ENCODE measurements around the gene NAIF1.
"Not testable (repeated sequence)": the region's sequence is repeated elsewhere in the genome, so short reads cannot be mapped to it uniquely, and the experiment has no call there.

The NAIF1 gene

GRCh38 chr9:128085943-128086342, 18.8 kb upstream of the NAIF1 start:
- no peak for DNase-seq (ENCODE audit: low read depth)

- no peak for DNase-seq (ENCODE audit: low read depth)
Measured at GRCh38 chr9:128084746-128085145, 17.6 kb upstream of the NAIF1 start.

- DNase-seq (ENCODE audit: low read depth): no peak
Measured at GRCh38 chr9:128082151-128082550, 15.0 kb upstream of the NAIF1 start.

GRCh38 chr9:128081056-128081455, 13.9 kb upstream of the NAIF1 start:
- DNase-seq (ENCODE audit: low read depth): peak; percentile 90

GRCh38 chr9:128080206-128080605, 13.1 kb upstream of the NAIF1 start:
- no peak for DNase-seq (ENCODE audit: low read depth)

GRCh38 chr9:128078504-128079434, 11.6 kb upstream of the NAIF1 start:
- no peak for DNase-seq (ENCODE audit: low read depth)

GRCh38 chr9:128077847-128078503, 10.9 kb upstream of the NAIF1 start:
- no peak for DNase-seq (ENCODE audit: low read depth)

- DNase-seq (ENCODE audit: low read depth): no peak
Measured at GRCh38 chr9:128073253-128073886, 6.2 kb upstream of the NAIF1 start.

- DNase-seq (ENCODE audit: low read depth): peak; percentile 47
Measured at GRCh38 chr9:128072144-128073021, 5.3 kb upstream of the NAIF1 start.

GRCh38 chr9:128071475-128071874, 4.4 kb upstream of the NAIF1 start:
- DNase-seq (ENCODE audit: low read depth): not testable (repeated sequence)

GRCh38 chr9:128070874-128071273, 3.8 kb upstream of the NAIF1 start:
- no peak for DNase-seq (ENCODE audit: low read depth)

GRCh38 chr9:128068386-128069205, 1.5 kb upstream of the NAIF1 start:
- DNase-seq (ENCODE audit: low read depth): no peak

- DNase-seq (ENCODE audit: low read depth): peak; percentile 99
Measured at GRCh38 chr9:128067645-128068385, 695 bp upstream of the NAIF1 start, which contains the start of gene SLC25A25. TSS of gene SLC25A25 (plus strand) at chr9:128068232. CDS start at chr9:128068320, 88 bp downstream.

- no peak for DNase-seq (ENCODE audit: low read depth)
Measured at GRCh38 chr9:128065907-128066712, 1.0 kb downstream of the NAIF1 start.

- no peak for DNase-seq (ENCODE audit: low read depth)
Measured at GRCh38 chr9:128062846-128063831, 4.0 kb downstream of the NAIF1 start.

GRCh38 chr9:128062279-128062678, 4.8 kb downstream of the NAIF1 start:
- no peak for DNase-seq (ENCODE audit: low read depth)

- DNase-seq (ENCODE audit: low read depth): no peak
Measured at GRCh38 chr9:128061275-128061960, 5.7 kb downstream of the NAIF1 start.

All from GM04504 (cell line).